Coronary artery (tissue), 2 donors: ENCODE results near the gene BRD1.

Experiments used
- DNase-seq: peaks from one replicate; pipeline ENCODE4 v3.0.0-alpha.2; 2017; ENCODE audit warnings: low spot score
- H3K27ac ChIP-seq, 2 donors: fragments of 200-600 bp; sonication (generic); one replicate each; pipeline ENCODE4 v1.5.1; 2016 to 2019
- H3K4me3 ChIP-seq: fragments of 200-600 bp; sonication (generic); 2 replicates; pipeline ENCODE4 v1.5.1; 2016; ENCODE audit warnings: mild to moderate bottlenecking, moderate library complexity
- CTCF ChIP-seq: fragments of 200-600 bp; sonication (generic); IDR thresholded peaks from one replicate; pipeline ENCODE4 v1.5.1; 2019; ENCODE audit warnings: antibody characterized with exemption

BRD1 gene

DNA sequence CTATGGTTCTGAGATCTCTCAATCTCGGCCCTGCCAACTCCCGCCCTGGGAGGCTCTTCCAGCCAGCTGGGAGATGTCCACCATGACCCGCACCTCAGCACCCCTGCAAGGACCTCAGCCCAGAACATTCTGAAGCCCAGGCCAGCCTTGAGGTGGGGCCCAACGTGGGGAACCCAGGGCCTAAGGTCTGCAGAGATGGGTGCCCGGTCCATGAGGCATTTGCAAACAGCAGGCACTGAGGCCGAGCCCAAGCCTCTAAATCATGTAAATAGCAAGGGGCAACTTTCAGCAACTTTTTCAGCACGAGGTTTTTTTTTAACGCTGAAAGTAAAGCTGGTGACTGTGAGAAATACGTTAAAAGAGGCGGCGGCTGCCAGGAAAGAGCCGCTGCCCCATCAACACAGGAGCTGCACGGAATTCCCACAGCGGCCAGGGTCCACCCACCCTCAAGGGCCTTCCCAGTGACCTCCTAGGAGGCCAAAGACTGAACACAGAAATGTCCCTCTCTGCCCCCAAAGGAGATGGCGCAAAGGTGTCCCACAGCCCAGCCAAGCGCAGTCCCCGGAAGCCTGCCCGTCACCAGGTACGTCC, 46.9 kb downstream of the BRD1 start:
- no peak overlapping the region for H3K4me3 ChIP-seq
- no peak overlapping the region for H3K27ac ChIP-seq
- no peak for DNase-seq
- no peak for TF ChIP-seq CTCF

- no peak for TF ChIP-seq CTCF
- DNase-seq, result no peak
- Histone ChIP-seq H3K4me3 (no peak overlapping the region), H3K27ac (no peak overlapping the region)
These were observed 47.6 kb downstream of the BRD1 start for GRCh38 chr22:49779853-49780697.

GRCh38 chr22:49779211-49779610, 48.5 kb downstream of the BRD1 start:
- H3K27ac ChIP-seq, result no peak overlapping the region
- TF ChIP-seq CTCF, result no peak
- no peak for DNase-seq
- H3K4me3 ChIP-seq, result no peak overlapping the region

DNA sequence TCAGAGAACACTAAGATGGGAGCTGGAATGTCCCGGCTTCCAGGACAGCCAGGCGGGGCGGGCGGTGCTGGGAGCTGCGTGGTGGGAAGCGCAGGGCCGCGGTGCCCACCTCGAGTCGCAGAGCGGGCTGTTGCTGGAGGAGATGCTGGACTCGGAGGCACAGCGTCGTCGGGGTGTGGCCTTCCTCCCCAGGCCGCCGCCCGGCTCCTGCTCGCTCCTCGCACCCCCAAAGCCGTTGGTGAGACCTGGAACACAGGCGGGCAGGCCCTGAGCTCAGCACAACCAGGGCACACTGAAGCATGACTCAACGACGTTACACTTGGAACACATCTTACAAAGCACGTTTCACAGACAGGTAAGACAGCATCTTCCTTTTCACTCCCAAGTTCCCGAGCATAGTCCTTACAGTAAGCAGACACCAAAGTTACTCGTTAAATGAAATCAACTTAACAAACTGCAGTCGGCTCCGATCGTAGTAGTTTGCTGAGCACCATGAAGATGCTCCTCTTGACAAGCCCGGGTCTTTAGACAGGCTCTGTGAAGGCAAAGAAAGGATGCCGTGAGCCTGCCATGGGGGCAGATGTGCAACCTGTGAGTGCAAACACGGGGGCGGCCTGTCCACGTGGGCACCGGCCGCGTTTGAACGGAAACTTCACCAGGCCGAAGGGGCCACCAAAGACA, 50.0 kb downstream of the BRD1 start:
- no peak overlapping the region for H3K4me3 ChIP-seq
- TF ChIP-seq CTCF, result no peak
- H3K27ac ChIP-seq, result no peak overlapping the region
- no peak for DNase-seq

DNA sequence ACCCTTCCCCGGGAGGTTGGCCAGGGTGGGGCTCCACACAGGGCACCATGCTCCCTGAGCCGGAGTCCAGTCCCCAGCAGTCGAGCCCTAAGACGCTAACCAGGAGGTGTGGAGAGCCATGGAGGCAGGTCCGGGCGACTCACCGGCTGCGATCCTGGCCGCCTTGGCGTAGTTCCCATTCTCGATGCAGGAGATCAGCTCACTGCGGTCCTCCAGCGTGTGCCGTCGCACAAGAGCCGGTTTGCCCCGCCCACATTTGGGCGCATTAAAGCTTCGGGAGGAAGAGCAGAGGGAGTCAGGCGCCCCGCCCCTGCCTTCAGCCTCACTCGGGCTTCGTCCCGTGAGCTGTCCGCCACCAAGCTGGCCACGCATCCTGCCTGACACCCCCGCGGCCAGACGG, 50.8 kb downstream of the BRD1 start:
- no peak overlapping the region for H3K27ac ChIP-seq
- H3K4me3 ChIP-seq, result no peak overlapping the region
- DNase-seq, result no peak
- TF ChIP-seq CTCF, result no peak

DNA sequence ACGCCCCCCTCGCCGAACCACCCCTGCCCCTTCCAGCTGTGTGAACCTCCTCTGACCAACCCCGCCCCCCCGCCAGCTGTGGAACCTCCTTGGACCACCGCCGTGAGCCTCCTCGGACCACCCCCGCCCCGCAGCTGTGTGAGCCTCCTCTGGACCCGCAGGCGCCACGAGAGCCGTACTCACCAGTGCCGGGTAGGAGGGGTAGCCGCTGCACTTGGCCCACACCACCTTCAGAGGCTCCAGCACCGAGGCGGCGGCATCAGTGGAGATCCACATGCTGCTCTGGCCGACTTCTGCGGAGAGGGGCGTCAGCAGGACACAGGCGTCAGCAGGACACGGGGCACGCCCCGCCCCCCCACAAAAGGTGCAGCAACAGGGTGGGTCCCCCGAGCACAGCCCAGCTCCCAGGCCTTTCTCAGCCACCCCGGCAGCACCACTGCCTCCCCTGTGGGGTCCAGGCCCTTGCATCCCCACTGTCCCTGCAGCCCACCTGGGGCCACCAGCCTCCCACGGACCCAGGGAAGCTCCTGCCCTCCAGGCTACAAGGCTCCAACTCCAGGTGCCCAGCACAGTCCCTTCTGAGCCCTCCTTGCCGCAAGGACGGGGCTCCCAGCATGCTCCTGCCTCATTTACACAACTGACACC, 51.7 kb downstream of the BRD1 start:
- no peak overlapping the region for H3K27ac ChIP-seq
- DNase-seq, result no peak
- H3K4me3 ChIP-seq, result no peak overlapping the region
- no peak for TF ChIP-seq CTCF
